Vagina (tissue), 2 donors: ENCODE measurements around the gene KLC1.

Source experiments
- POLR2A ChIP-seq, 2 donors: fragments of 450-650 bp; IDR thresholded peaks; one replicate each; pipeline ENCODE4 v1.6.1; 2017; ENCODE audit warnings: antibody characterized with exemption in 2 of 2, mild to moderate bottlenecking in 2 of 2, moderate library complexity in 2 of 2
- TF ChIP-seq, protein P1 (sequence below), 3 experiments: fragments of 450-650 bp in 2 of 3; fragments of 200-600 bp in 1 of 3; sonication (generic) in 1 of 3; IDR thresholded peaks; one replicate each; pipeline ENCODE4 v1.5.1; 2017 to 2019; ENCODE audit warnings: antibody characterized with exemption in 3 of 3, mild to moderate bottlenecking in 2 of 3, moderate library complexity in 2 of 3

DNA sequence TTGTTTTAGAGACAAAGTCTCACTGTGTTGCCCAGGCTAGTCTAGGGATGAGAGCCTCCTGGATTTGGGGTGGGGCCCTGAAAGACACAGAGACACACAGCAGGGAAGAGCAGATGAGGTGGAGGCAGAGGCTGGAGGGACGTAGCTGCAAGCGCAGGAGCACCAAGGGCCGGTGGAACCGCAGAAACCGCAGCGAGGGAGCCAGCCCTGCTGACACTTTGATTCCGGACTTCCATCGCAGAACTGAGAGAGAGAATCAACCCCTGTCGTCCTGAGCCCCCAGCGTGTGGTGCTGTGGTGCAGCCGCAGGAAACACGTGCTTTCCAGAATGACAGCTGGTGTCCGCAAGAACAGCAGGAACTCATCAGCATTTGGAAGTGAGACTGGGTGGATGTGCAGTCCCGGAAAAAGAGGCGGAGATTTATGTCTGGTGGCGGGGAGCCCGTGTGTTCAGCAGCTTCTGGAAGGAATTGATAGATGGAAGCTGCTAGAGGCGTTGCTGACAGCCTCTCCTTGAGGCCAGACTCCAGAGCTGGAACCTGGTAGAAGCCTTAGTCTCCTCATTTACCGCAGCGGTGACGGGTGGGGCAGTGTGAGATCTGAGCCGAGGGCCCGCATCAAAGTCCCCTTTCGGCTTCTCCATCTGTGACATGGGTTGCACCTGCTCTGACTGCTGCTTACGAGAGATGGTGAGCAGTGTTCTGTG is 21.9 kb upstream of the KLC1 start:
- TF ChIP-seq, protein P1, sequence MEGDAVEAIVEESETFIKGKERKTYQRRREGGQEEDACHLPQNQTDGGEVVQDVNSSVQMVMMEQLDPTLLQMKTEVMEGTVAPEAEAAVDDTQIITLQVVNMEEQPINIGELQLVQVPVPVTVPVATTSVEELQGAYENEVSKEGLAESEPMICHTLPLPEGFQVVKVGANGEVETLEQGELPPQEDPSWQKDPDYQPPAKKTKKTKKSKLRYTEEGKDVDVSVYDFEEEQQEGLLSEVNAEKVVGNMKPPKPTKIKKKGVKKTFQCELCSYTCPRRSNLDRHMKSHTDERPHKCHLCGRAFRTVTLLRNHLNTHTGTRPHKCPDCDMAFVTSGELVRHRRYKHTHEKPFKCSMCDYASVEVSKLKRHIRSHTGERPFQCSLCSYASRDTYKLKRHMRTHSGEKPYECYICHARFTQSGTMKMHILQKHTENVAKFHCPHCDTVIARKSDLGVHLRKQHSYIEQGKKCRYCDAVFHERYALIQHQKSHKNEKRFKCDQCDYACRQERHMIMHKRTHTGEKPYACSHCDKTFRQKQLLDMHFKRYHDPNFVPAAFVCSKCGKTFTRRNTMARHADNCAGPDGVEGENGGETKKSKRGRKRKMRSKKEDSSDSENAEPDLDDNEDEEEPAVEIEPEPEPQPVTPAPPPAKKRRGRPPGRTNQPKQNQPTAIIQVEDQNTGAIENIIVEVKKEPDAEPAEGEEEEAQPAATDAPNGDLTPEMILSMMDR (IDR thresholded peaks at IDR 0.05) = peak in 1 of 3 experiments; percentile 38
- no peak for TF ChIP-seq POLR2A (IDR thresholded peaks at IDR 0.05)
